Left renal pelvis (tissue), 4 donors: ENCODE results near the gene MTMR6. TPM values are rescaled to one million over a fixed set of nuclear protein-coding genes. Genes with fewer than 3 reads are reported as not detected.

Experiments
- DNase-seq, 4 donors: peaks; one replicate each; pipeline ENCODE4 v3.0.0-alpha.2; 2013; ENCODE audit warnings: low read depth in 4 of 4, low spot score in 3 of 4
- polyA plus RNA-seq, 4 donors: library from polyadenylated mRNA; unstranded; fragments of 120-200 nt; gene quantifications; one replicate each; pipeline ENCODE4 v1.2.1, GENCODE V29; 2013; ENCODE audit not compliant: insufficient read length in 4 of 4

The MTMR6 gene
- polyA plus RNA-seq, 4 donors = 18.1 to 24.4 (median 19.8) TPM

- no peak for DNase-seq
Observed at GRCh38 chr13:25281193-25281934, 5.9 kb downstream of the MTMR6 start.

GRCh38 chr13:25280396-25280795, 6.9 kb downstream of the MTMR6 start:
- DNase-seq = no peak

- DNase-seq = no peak
Observed at GRCh38 chr13:25276748-25277147, 10.5 kb downstream of the MTMR6 start.

GRCh38 chr13:25268561-25268960, 18.7 kb downstream of the MTMR6 start:
- DNase-seq = no peak

- DNase-seq = no peak
Observed at GRCh38 chr13:25267715-25268114, 19.6 kb downstream of the MTMR6 start.

- no peak for DNase-seq
Observed at GRCh38 chr13:25266706-25267105, 20.6 kb downstream of the MTMR6 start.

- DNase-seq = no peak
Observed at GRCh38 chr13:25262261-25262660, 25.0 kb downstream of the MTMR6 start.

- DNase-seq = no peak
Observed at GRCh38 chr13:25253702-25254101, 33.6 kb downstream of the MTMR6 start.

GRCh38 chr13:25252752-25253151, 34.5 kb downstream of the MTMR6 start:
- DNase-seq = no peak

GRCh38 chr13:25252225-25252624, 35.1 kb downstream of the MTMR6 start:
- DNase-seq = no peak

GRCh38 chr13:25249001-25249543, 38.2 kb downstream of the MTMR6 start:
- DNase-seq = no peak

GRCh38 chr13:25248071-25248470, 39.2 kb downstream of the MTMR6 start:
- no peak for DNase-seq

GRCh38 chr13:25247360-25247759, 39.9 kb downstream of the MTMR6 start:
- DNase-seq = no peak

- DNase-seq = no peak
Observed at GRCh38 chr13:25244123-25244522, 43.2 kb downstream of the MTMR6 start.

GRCh38 chr13:25242956-25243355, 44.3 kb downstream of the MTMR6 start:
- no peak for DNase-seq

- DNase-seq = no peak
Observed at GRCh38 chr13:25241007-25241406, 46.3 kb downstream of the MTMR6 start.

- DNase-seq = no peak
Observed at GRCh38 chr13:25237083-25237482, 50.2 kb downstream of the MTMR6 start.

- no peak for DNase-seq
Observed at GRCh38 chr13:25233861-25234260, 53.4 kb downstream of the MTMR6 start.

GRCh38 chr13:25232937-25233515, 54.3 kb downstream of the MTMR6 start:
- no peak for DNase-seq

GRCh38 chr13:25231517-25231916, 55.8 kb downstream of the MTMR6 start:
- no peak for DNase-seq

GRCh38 chr13:25227690-25228089, 59.6 kb downstream of the MTMR6 start:
- no peak for DNase-seq

- DNase-seq = no peak
Observed at GRCh38 chr13:25225970-25226369, 61.3 kb downstream of the MTMR6 start.
